MCF 10A (cell line): Measurements from ENCODE around the gene B3GAT1. TPM values are rescaled to one million over a fixed set of nuclear protein-coding genes. Genes with fewer than 3 reads are reported as not detected.

Source experiments
- BruUV-seq: library from RNA; stranded (reverse); fragments of 400-500 nt; replicated peaks from 2 replicates; lab custom pipeline; 2021; lab: Mats Ljungman, UMichigan
- CTCF ChIA-PET: fragments of 300-600 bp; sonication (Branson Sonifier 250); formaldehyde crosslinking; extraction: SDS; loops from one replicate; lab custom pipeline; 2021; ENCODE audit warnings: antibody characterized with exemption, inconsistent platforms; lab: Yijun Ruan, JAX
- POLR2A ChIA-PET: fragments of 300-600, 350-650 bp; sonication (Branson Sonifier 250); formaldehyde crosslinking; extraction: SDS; loops from one replicate; lab custom pipeline; 2020; ENCODE audit warnings: antibody characterized with exemption, inconsistent platforms; lab: Yijun Ruan, JAX
- DNase-seq: peaks from one replicate; pipeline ENCODE4 v3.0.0-alpha.2; 2018; ENCODE audit not compliant: unreplicated experiment
- H3K27ac Mint-ChIP-seq: one replicate; pipeline ENCODE4 v1.8.0; 2022; ENCODE audit warnings: mild to moderate bottlenecking, low read depth, mixed read lengths; ENCODE audit not compliant: unreplicated experiment
- H3K27me3 Mint-ChIP-seq: one replicate; pipeline ENCODE4 v1.8.0; 2022; ENCODE audit warnings: mixed read lengths; ENCODE audit not compliant: insufficient read depth, unreplicated experiment
- H3K36me3 Mint-ChIP-seq: one replicate; pipeline ENCODE4 v1.8.0; 2022; ENCODE audit warnings: mild to moderate bottlenecking, moderate library complexity, mixed read lengths; ENCODE audit not compliant: insufficient read depth, unreplicated experiment
- H3K4me1 Mint-ChIP-seq: one replicate; pipeline ENCODE4 v1.8.0; 2022; ENCODE audit warnings: mixed read lengths; ENCODE audit not compliant: insufficient read depth, unreplicated experiment
- H3K4me3 Mint-ChIP-seq: one replicate; pipeline ENCODE4 v1.8.0; 2022; ENCODE audit warnings: mild to moderate bottlenecking, moderate library complexity, mixed read lengths; ENCODE audit not compliant: unreplicated experiment
- H3K9me3 Mint-ChIP-seq: one replicate; pipeline ENCODE4 v1.8.0; 2022; ENCODE audit warnings: mixed read lengths; ENCODE audit not compliant: unreplicated experiment
- intact Hi-C: fragments of 100-400 bp; cut with micrococcal nuclease; formaldehyde crosslinking; loops from 2 replicates; pipeline ENCODE4 v1.14.1; 2022
- total RNA-seq: library from RNA; stranded (reverse); gene quantifications from 2 replicates; pipeline ENCODE4 v1.2.3, GENCODE V29; 2022
- TF ChIP-seq, protein P1 (sequence below): fragments of 200-600 bp; IDR thresholded peaks from one replicate; pipeline ENCODE4 v1.8.0; 2022; ENCODE audit warnings: antibody characterized with exemption, mild to moderate bottlenecking; ENCODE audit not compliant: unreplicated experiment

B3GAT1 gene
- total RNA-seq, 1 experiment from 2014 or later = not detected

DNA sequence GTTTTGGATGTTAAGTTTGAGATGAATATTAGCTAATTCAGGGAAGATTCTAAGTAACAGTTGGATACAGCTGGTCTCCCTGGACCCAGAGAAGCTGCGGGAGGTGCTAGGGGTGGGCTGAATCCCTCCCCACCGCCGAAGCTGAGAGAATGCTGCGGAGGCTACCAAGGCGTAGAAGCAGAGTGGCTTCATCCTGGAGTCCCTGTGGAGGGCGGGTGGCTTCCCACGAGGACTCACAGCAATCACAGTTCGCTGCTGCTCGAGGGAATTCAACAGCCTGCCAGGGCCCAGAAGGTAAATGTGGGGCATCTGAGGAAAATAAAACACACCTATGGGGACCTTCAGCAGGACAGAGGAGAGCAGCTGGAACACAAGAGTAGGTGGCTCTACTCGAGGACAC is 11.1 kb upstream of the B3GAT1 start:
- no TSS peak for BruUV-seq
- CTCF ChIA-PET = no interaction called here
- POLR2A ChIA-PET = no interaction called here
- no peaks in the 10 kb centered on the region for H3K27me3 Mint-ChIP-seq
- TF ChIP-seq, protein P1, sequence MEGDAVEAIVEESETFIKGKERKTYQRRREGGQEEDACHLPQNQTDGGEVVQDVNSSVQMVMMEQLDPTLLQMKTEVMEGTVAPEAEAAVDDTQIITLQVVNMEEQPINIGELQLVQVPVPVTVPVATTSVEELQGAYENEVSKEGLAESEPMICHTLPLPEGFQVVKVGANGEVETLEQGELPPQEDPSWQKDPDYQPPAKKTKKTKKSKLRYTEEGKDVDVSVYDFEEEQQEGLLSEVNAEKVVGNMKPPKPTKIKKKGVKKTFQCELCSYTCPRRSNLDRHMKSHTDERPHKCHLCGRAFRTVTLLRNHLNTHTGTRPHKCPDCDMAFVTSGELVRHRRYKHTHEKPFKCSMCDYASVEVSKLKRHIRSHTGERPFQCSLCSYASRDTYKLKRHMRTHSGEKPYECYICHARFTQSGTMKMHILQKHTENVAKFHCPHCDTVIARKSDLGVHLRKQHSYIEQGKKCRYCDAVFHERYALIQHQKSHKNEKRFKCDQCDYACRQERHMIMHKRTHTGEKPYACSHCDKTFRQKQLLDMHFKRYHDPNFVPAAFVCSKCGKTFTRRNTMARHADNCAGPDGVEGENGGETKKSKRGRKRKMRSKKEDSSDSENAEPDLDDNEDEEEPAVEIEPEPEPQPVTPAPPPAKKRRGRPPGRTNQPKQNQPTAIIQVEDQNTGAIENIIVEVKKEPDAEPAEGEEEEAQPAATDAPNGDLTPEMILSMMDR = no peak
- H3K4me1 Mint-ChIP-seq = no peaks in the 10 kb centered on the region
- intact Hi-C loops = no loop called here
- peaks cover 7% of the 10 kb centered on the region for H3K9me3 Mint-ChIP-seq
- no peak overlapping the region for H3K27ac Mint-ChIP-seq
- DNase-seq = no peak
- H3K4me3 Mint-ChIP-seq = no peak overlapping the region
- no peaks in the 10 kb centered on the region for H3K36me3 Mint-ChIP-seq

DNA sequence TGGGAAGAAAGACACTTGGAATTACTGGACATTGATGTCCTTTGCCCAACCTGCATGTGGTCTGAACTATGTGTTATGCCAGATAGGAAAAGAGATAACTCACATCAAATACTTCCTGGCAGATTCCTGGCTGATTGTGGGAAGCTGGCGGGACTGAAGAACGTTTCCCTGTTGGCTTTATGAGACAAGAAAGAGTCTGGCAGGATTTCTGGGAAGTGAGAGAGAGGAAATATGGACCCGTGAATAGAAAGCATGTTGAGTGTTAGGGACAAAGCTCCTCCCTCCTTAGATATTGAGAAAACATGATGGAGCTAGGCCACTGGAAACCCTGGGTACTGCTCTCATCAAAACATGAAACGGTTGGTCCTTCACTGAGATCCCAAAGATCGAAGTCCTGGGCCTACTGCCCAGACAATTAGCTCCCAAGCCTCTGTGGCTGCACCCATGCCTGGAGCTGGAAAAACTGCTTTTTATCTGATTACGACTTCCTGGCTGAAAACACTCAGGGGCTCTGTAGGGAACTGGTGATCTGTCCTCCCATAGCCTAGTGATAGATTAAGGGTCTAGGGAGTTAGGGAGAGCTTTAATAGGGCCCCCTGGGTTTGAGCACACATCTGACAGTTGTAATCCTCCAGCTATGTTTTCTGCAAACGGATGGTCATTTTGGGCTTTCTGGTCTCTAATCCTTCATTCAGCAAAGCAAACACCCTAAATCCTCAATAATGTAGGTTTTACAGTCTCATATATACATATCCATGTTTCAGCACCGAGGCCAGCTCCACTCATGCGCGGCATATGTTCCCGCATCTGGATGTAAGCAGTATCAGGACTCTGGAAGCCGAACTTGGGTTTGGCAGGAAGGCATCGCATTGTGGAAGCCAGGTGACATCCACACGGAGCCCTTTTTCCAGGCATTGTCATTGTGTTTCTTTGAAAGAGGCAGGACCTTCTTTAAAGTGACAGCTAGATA is 6.1 kb upstream of the B3GAT1 start:
- peaks cover 33% of the 10 kb centered on the region for H3K27me3 Mint-ChIP-seq
- no peaks in the 10 kb centered on the region for H3K4me1 Mint-ChIP-seq
- CTCF ChIA-PET = no interaction called here
- no peaks in the 10 kb centered on the region for H3K9me3 Mint-ChIP-seq
- DNase-seq = peak; percentile 39
- no peak overlapping the region for H3K27ac Mint-ChIP-seq
- no TSS peak for BruUV-seq
- POLR2A ChIA-PET = no interaction called here
- intact Hi-C loops = no loop called here
- H3K36me3 Mint-ChIP-seq = no peaks in the 10 kb centered on the region
- no peak overlapping the region for H3K4me3 Mint-ChIP-seq
- TF ChIP-seq, protein P1 = no peak

DNA sequence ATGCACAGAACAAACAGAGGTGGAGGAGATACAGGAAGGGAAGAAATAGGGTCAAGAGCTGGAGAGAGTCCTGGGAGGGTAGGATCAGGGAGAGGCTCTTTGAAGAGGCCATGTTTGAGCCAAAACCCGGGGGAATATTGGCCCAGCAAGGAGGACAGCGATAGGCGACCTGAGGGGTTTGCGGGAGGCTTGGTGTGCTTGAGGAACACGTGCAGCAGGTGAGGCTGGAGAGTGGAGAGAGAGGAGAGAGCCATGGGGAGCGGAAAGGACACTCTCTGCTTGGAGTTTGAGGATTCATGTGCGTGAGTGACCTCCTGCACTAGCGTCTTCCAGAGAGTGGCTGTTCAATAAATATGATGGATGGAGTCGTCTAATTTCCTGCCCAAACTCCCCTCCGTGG is 4.7 kb upstream of the B3GAT1 start:
- intact Hi-C loops = no loop called here
- Mint-ChIP-seq H3K36me3 (no peaks in the 10 kb centered on the region), H3K4me1 (no peaks in the 10 kb centered on the region), H3K27ac (no peak overlapping the region), H3K4me3 (no peak overlapping the region), H3K9me3 (no peaks in the 10 kb centered on the region), H3K27me3 (peaks cover 35% of the 10 kb centered on the region)
- ChIA-PET POLR2A (no interaction called here), CTCF (interaction anchor here (1.0 to 1.1 kb wide), 2 partner anchors 42 to 657 kb away, joined by 3 read pairs; no protein-coding TSS in a partner anchor)
- TF ChIP-seq, protein P1 = no peak
- no peak for DNase-seq
- no TSS peak for BruUV-seq
